SK-N-MC (cell line): ENCODE measurements around the gene PCNX3.

Experiments
- FOXP2 ChIP-seq: optimal IDR thresholded peaks from 2 replicates; pipeline ENCODE3; 2011; ENCODE audit warnings: mild to moderate bottlenecking, moderate library complexity; ENCODE audit not compliant: insufficient read depth; ENCODE audit errors: extremely low read length, control extremely low read depth
- POLR2AphosphoS5 ChIP-seq: IDR thresholded peaks from 2 replicates; pipeline ENCODE4 v1.6.1; 2012; ENCODE audit warnings: mild to moderate bottlenecking, low read depth, low read length, borderline replicate concordance

- no peak; the same call in 1 of the 2 replicates for TF ChIP-seq POLR2AphosphoS5
- no peak for TF ChIP-seq FOXP2
Observed at GRCh38 chr11:65663639-65664200, 48.1 kb downstream of the PCNX3 start.
